ENCODE data around the gene OSGEP.

GRCh38 chr14:20428802-20429201 lies 25.8 kb downstream of the OSGEP start:
- TF ChIP-seq ZNF121 (tag by site-specific recombination; IDR thresholded peaks at IDR 0.05) (no peak), TCF7L2 (IDR thresholded peaks at IDR 0.05; ENCODE audit: borderline replicate concordance, low read depth, low read length) (no peak), ZNF274 (IDR thresholded peaks at IDR 0.05; ENCODE audit: low read length) (no peak), ZNF274 (tag by site-specific recombination; IDR thresholded peaks at IDR 0.05; ENCODE audit: borderline replicate concordance) (no peak), CTCF (tag by site-specific recombination; IDR thresholded peaks at IDR 0.05) (no peak), ZBTB6 (tag by site-specific recombination; IDR thresholded peaks at IDR 0.05) (no peak), REST (tag by site-specific recombination; IDR thresholded peaks at IDR 0.05) (no peak), ZNF48 (tag by site-specific recombination; IDR thresholded peaks at IDR 0.05) (no peak), MYNN (tag by site-specific recombination; IDR thresholded peaks at IDR 0.05; ENCODE audit: borderline replicate concordance) (no peak), PATZ1 (tag by site-specific recombination; IDR thresholded peaks at IDR 0.05) (no peak), ZEB2 (tag by site-specific recombination; IDR thresholded peaks at IDR 0.05) (no peak), ZNF664 (tag by site-specific recombination; IDR thresholded peaks at IDR 0.05) (no peak), ZNF324 (tag by site-specific recombination; IDR thresholded peaks at IDR 0.05) (no peak), YY1 (tag by site-specific recombination; IDR thresholded peaks at IDR 0.05) (no peak)
